ENCODE results near the gene PAPPA. TPM values are rescaled to one million over a fixed set of nuclear protein-coding genes. Genes with fewer than 3 reads are reported as not detected.

PAPPA gene
- total RNA-seq, 1 donor from 2014 or later: 2.9 TPM

- no peak for TF ChIP-seq CTCF (IDR thresholded peaks at IDR 0.05; ENCODE audit: unreplicated experiment)
- no peaks in the 10 kb centered on the region for H3K4me1 Mint-ChIP-seq
- peaks cover 4% of the 10 kb centered on the region for H3K36me3 Mint-ChIP-seq
- no peak for DNase-seq (ENCODE audit: low spot score in 2 of 2, unreplicated experiment in 2 of 2)
- H3K9me3 Mint-ChIP-seq: no peaks in the 10 kb centered on the region
- H3K27me3 Mint-ChIP-seq (ENCODE audit: low read depth): no peaks in the 10 kb centered on the region
- no peak overlapping the region for H3K27ac Mint-ChIP-seq
- H3K4me3 Mint-ChIP-seq: no peak overlapping the region
Measured at GRCh38 chr9:116422119-116422979, 268.8 kb downstream of the PAPPA start.

- H3K36me3 Mint-ChIP-seq: peaks cover 4% of the 10 kb centered on the region
- H3K27me3 Mint-ChIP-seq (ENCODE audit: low read depth): no peaks in the 10 kb centered on the region
- no peak overlapping the region for H3K4me3 Mint-ChIP-seq
- no peak for TF ChIP-seq CTCF (IDR thresholded peaks at IDR 0.05; ENCODE audit: unreplicated experiment)
- no peaks in the 10 kb centered on the region for H3K4me1 Mint-ChIP-seq
- H3K9me3 Mint-ChIP-seq: peaks cover 4% of the 10 kb centered on the region
- no peak overlapping the region for H3K27ac Mint-ChIP-seq
- no peak for DNase-seq (ENCODE audit: low spot score in 2 of 2, unreplicated experiment in 2 of 2)
Measured at GRCh38 chr9:116423149-116423548, 269.6 kb downstream of the PAPPA start.

- no peaks in the 10 kb centered on the region for H3K27me3 Mint-ChIP-seq (ENCODE audit: low read depth)
Measured at GRCh38 chr9:116425244-116425643, 271.7 kb downstream of the PAPPA start.

GRCh38 chr9:116430849-116431248 is 277.3 kb downstream of the PAPPA start:
- TF ChIP-seq CTCF (IDR thresholded peaks at IDR 0.05; ENCODE audit: unreplicated experiment): no peak
- H3K27me3 Mint-ChIP-seq (ENCODE audit: low read depth): no peaks in the 10 kb centered on the region
- no peak overlapping the region for H3K4me3 Mint-ChIP-seq
- peaks cover 4% of the 10 kb centered on the region for H3K9me3 Mint-ChIP-seq
- H3K27ac Mint-ChIP-seq: no peak overlapping the region
- peaks cover 5% of the 10 kb centered on the region for H3K4me1 Mint-ChIP-seq
- no peaks in the 10 kb centered on the region for H3K36me3 Mint-ChIP-seq
- DNase-seq (ENCODE audit: low spot score in 2 of 2, unreplicated experiment in 2 of 2): no peak

More at GRCh38 chr9:116425244-116425643, 271.7 kb downstream of the PAPPA start:
- no peak overlapping the region for H3K27ac Mint-ChIP-seq
- no peak overlapping the region for H3K4me3 Mint-ChIP-seq
- no peak for DNase-seq (ENCODE audit: low spot score in 2 of 2, unreplicated experiment in 2 of 2)
- H3K9me3 Mint-ChIP-seq: peaks cover 4% of the 10 kb centered on the region
- TF ChIP-seq CTCF (IDR thresholded peaks at IDR 0.05; ENCODE audit: unreplicated experiment): no peak
- H3K36me3 Mint-ChIP-seq: peaks cover 4% of the 10 kb centered on the region
- H3K4me1 Mint-ChIP-seq: no peaks in the 10 kb centered on the region

- Mint-ChIP-seq H3K4me1 (peaks cover 5% of the 10 kb centered on the region), H3K9me3 (peaks cover 8% of the 10 kb centered on the region), H3K27me3 (ENCODE audit: low read depth) (no peaks in the 10 kb centered on the region), H3K36me3 (peaks cover 4% of the 10 kb centered on the region), H3K4me3 (no peak overlapping the region), H3K27ac (no peak overlapping the region)
- no peak for DNase-seq (ENCODE audit: low spot score in 2 of 2, unreplicated experiment in 2 of 2)
- TF ChIP-seq CTCF (IDR thresholded peaks at IDR 0.05; ENCODE audit: unreplicated experiment): no peak
Measured at GRCh38 chr9:116432051-116432450, 278.5 kb downstream of the PAPPA start.

Data from mesothelial cell of epicardium (in vitro differentiated cells).